Retinal pigment epithelial cell (primary cell): Measurements from ENCODE around the gene PRR5L.

Experiments
- DNase-seq: peaks from one replicate; pipeline ENCODE4 v3.0.0-alpha.2; 2010; ENCODE audit warnings: low read depth
- H3K4me3 ChIP-seq: 2 replicates; pipeline ENCODE4 v1.5.1; 2011; ENCODE audit warnings: mild to moderate bottlenecking, low read length, control low read depth, moderate library complexity
- CTCF ChIP-seq: conservative IDR thresholded peaks from 2 replicates; pipeline ENCODE4 v1.5.1; 2011; ENCODE audit warnings: low read depth, low read length, control low read depth, inconsistent platforms

The PRR5L gene

GRCh38 chr11:36257351-36257750 is 38.7 kb upstream of the PRR5L start:
- DNase-seq = no peak
- no peak for TF ChIP-seq CTCF
- no peak overlapping the region for H3K4me3 ChIP-seq

- peak; percentile 86 for TF ChIP-seq CTCF
Observed at GRCh38 chr11:36258730-36259360, 37.2 kb upstream of the PRR5L start.

GRCh38 chr11:36261094-36261493 is 35.0 kb upstream of the PRR5L start:
- H3K4me3 ChIP-seq = no peak overlapping the region
- DNase-seq = no peak
- TF ChIP-seq CTCF = no peak

More at GRCh38 chr11:36258730-36259360, 37.2 kb upstream of the PRR5L start:
- DNase-seq = peak; percentile 46
- H3K4me3 ChIP-seq = no peak overlapping the region

GRCh38 chr11:36264011-36264972 is 31.8 kb upstream of the PRR5L start:
- no peak for DNase-seq
- no peak for TF ChIP-seq CTCF

GRCh38 chr11:36264973-36265344 is 31.1 kb upstream of the PRR5L start:
- no peak overlapping the region for H3K4me3 ChIP-seq
- TF ChIP-seq CTCF = no peak
- DNase-seq = no peak

More at GRCh38 chr11:36264011-36264972, 31.8 kb upstream of the PRR5L start:
- H3K4me3 ChIP-seq = no peak overlapping the region

GRCh38 chr11:36265793-36266628 is 30.1 kb upstream of the PRR5L start:
- no peak overlapping the region for H3K4me3 ChIP-seq
- DNase-seq = no peak
- peak; percentile 91 for TF ChIP-seq CTCF
